Loucy (cell line): Measurements from ENCODE around the gene ADD1.

Source experiments
- H2AFZ ChIP-seq: fragments of 200-600 bp; sonication (generic); 2 replicates; pipeline ENCODE4 v1.6.0; 2016; ENCODE audit warnings: antibody characterized with exemption, mild to moderate bottlenecking, low read length, moderate library complexity
- H3F3A ChIP-seq: fragments of 200-600 bp; 2 replicates; pipeline ENCODE4 v1.6.0; 2016; ENCODE audit warnings: antibody characterized with exemption, low read depth, mild to moderate bottlenecking
- H3K27me3 ChIP-seq: fragments of 200-600 bp; sonication (generic); 2 replicates; pipeline ENCODE4 v1.6.1; 2014; ENCODE audit warnings: low read length, mild to moderate bottlenecking; ENCODE audit not compliant: insufficient read depth, poor library complexity, severe bottlenecking
- H3K36me3 ChIP-seq: fragments of 200-600 bp; sonication (generic); 2 replicates; pipeline ENCODE4 v1.6.1; 2016; ENCODE audit warnings: low read length; ENCODE audit not compliant: insufficient read depth
- H3K4me1 ChIP-seq: fragments of 200-600 bp; sonication (generic); 2 replicates; pipeline ENCODE4 v1.5.1; 2014; ENCODE audit warnings: low read length, mild to moderate bottlenecking; ENCODE audit not compliant: insufficient read depth, poor library complexity, severe bottlenecking
- H3K4me2 ChIP-seq: fragments of 200-600 bp; sonication (generic); 2 replicates; pipeline ENCODE4 v1.6.0; 2014; ENCODE audit warnings: antibody characterized with exemption, low read length, low read depth, mild to moderate bottlenecking; ENCODE audit not compliant: poor library complexity, severe bottlenecking
- H3K4me3 ChIP-seq: fragments of 200-600 bp; sonication (generic); 2 replicates; pipeline ENCODE4 v1.5.1; 2014; ENCODE audit warnings: low read length, mild to moderate bottlenecking, mixed read lengths; ENCODE audit not compliant: poor library complexity, severe bottlenecking
- H3K79me2 ChIP-seq: fragments of 200-600 bp; sonication (generic); 2 replicates; pipeline ENCODE4 v1.6.1; 2014; ENCODE audit warnings: low read length; ENCODE audit not compliant: insufficient read depth
- H3K9ac ChIP-seq: fragments of 200-600 bp; sonication (generic); 2 replicates; pipeline ENCODE4 v1.6.0; 2014; ENCODE audit warnings: mild to moderate bottlenecking, low read depth, low read length, moderate library complexity; ENCODE audit not compliant: poor library complexity, severe bottlenecking
- H3K9me2 ChIP-seq: fragments of 200-600 bp; sonication (generic); replicated peaks from 2 replicates; pipeline ENCODE4 v1.6.1; 2016; ENCODE audit warnings: low read depth, low read length, mixed read lengths
- H3K9me3 ChIP-seq: fragments of 200-600 bp; sonication (generic); 2 replicates; pipeline ENCODE4 v1.6.1; 2014; ENCODE audit warnings: mild to moderate bottlenecking, antibody characterized with exemption, low read length, low read depth; ENCODE audit not compliant: insufficient read depth
- H4K20me1 ChIP-seq: fragments of 200-600 bp; sonication (generic); 2 replicates; pipeline ENCODE4 v1.6.0; 2014; ENCODE audit warnings: antibody characterized with exemption, low read length, mild to moderate bottlenecking; ENCODE audit not compliant: insufficient read depth, poor library complexity, severe bottlenecking
- EZH2phosphoT487 ChIP-seq: fragments of 200-600 bp; IDR thresholded peaks from 2 replicates; pipeline ENCODE4 v1.6.1; 2018; ENCODE audit warnings: antibody characterized with exemption, mild to moderate bottlenecking, moderate library complexity, borderline replicate concordance
- TF ChIP-seq, protein P1 (sequence below): fragments of 200-600 bp; sonication (generic); conservative IDR thresholded peaks from 2 replicates; pipeline ENCODE4 v1.5.1; 2014; ENCODE audit warnings: mild to moderate bottlenecking, antibody characterized with exemption, low read length

ADD1 gene

DNA sequence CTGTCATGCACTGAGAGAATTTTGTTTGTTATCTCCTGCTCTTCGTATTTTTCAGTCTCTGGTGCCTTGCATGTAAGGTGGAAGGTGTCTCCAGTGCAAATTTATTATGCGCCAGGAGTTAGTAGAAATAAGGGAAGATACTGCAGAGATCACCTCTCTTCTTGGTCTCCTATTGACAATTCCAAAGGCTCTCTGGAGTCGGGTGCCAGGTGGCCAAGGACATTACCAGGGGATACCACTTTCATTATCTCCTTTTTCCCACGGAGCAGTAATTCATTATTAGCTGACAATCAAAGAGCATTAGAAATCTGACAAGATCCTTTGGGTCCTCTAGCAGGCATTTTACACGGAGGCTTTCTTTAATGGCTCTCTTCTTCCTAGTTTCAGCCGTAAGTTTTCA, 26.0 kb downstream of the ADD1 start:
- H3K4me2 ChIP-seq, result no peak overlapping the region
- no peaks in the 10 kb centered on the region for H3F3A ChIP-seq
- no peaks in the 10 kb centered on the region for H3K27me3 ChIP-seq
- H3K4me1 ChIP-seq, result peaks cover 39% of the 10 kb centered on the region
- no peak overlapping the region for H3K9ac ChIP-seq
- peaks cover 97% of the 10 kb centered on the region for H3K79me2 ChIP-seq
- peaks cover 50% of the 10 kb centered on the region for H4K20me1 ChIP-seq
- H2AFZ ChIP-seq, result no peak overlapping the region
- H3K4me3 ChIP-seq, result no peak overlapping the region
- no peaks in the 10 kb centered on the region for H3K9me3 ChIP-seq
- H3K9me2 ChIP-seq, result no peaks in the 10 kb centered on the region
- no peaks in the 10 kb centered on the region for H3K36me3 ChIP-seq
- no peak for TF ChIP-seq EZH2phosphoT487
- TF ChIP-seq, protein P1, sequence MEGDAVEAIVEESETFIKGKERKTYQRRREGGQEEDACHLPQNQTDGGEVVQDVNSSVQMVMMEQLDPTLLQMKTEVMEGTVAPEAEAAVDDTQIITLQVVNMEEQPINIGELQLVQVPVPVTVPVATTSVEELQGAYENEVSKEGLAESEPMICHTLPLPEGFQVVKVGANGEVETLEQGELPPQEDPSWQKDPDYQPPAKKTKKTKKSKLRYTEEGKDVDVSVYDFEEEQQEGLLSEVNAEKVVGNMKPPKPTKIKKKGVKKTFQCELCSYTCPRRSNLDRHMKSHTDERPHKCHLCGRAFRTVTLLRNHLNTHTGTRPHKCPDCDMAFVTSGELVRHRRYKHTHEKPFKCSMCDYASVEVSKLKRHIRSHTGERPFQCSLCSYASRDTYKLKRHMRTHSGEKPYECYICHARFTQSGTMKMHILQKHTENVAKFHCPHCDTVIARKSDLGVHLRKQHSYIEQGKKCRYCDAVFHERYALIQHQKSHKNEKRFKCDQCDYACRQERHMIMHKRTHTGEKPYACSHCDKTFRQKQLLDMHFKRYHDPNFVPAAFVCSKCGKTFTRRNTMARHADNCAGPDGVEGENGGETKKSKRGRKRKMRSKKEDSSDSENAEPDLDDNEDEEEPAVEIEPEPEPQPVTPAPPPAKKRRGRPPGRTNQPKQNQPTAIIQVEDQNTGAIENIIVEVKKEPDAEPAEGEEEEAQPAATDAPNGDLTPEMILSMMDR, result no peak

DNA sequence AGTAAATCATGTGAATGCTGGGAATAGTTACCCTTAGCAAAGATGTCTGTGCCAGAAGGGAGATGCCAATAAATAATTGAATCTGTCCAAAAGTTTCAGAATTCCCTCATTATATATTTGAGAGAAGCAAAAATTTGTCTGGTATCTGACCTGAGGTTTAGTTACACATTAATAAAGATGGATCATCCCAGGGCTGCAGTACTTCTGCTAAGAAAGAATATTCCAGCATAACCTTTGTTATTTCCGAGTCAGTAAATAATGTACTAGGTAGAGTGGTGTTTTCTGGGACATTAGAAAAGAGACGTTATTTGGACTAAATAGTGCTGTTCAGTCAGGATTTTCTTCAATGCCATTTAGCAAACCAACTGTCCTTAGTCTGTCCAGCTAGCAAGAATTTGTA, 26.4 kb downstream of the ADD1 start:
- Histone ChIP-seq H3K4me2 (no peak overlapping the region), H2AFZ (no peak overlapping the region), H4K20me1 (peaks cover 49% of the 10 kb centered on the region), H3K36me3 (no peaks in the 10 kb centered on the region), H3K4me1 (peaks cover 37% of the 10 kb centered on the region), H3F3A (no peaks in the 10 kb centered on the region), H3K9ac (no peak overlapping the region), H3K4me3 (no peak overlapping the region), H3K9me3 (no peaks in the 10 kb centered on the region), H3K79me2 (peaks cover 97% of the 10 kb centered on the region), H3K9me2 (no peaks in the 10 kb centered on the region), H3K27me3 (no peaks in the 10 kb centered on the region)
- no peak for TF ChIP-seq EZH2phosphoT487
- TF ChIP-seq, protein P1, result no peak

DNA sequence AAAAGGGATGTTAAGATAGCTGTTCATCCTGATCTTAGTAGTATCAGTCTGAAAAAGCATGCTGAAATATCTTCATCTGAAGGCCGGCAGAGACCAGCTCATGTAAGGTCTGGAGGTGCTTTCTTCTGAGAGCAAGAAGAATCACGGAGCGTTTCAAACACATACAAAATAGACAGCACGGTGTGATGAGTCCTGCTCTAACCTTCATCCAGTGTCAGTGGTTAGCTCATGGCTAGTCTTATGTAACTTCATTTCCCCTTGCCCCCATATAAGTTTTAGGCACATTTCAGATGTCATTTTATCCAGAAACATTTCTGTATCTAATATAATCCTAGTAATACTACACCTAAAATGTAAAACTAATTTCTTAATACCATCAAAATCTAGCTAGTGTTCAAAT, 27.8 kb downstream of the ADD1 start:
- H3K9me2 ChIP-seq, result no peaks in the 10 kb centered on the region
- H3K9ac ChIP-seq, result peak overlapping the region; percentile 13
- H3K4me2 ChIP-seq, result peak overlapping the region; percentile 42
- H2AFZ ChIP-seq, result no peak overlapping the region
- H3K4me1 ChIP-seq, result peaks cover 37% of the 10 kb centered on the region
- H3K36me3 ChIP-seq, result peaks cover 9% of the 10 kb centered on the region; the same call in 1 of the 2 replicates
- H3K4me3 ChIP-seq, result peak overlapping the region; percentile 7
- H4K20me1 ChIP-seq, result peaks cover 41% of the 10 kb centered on the region
- no peaks in the 10 kb centered on the region for H3K27me3 ChIP-seq
- TF ChIP-seq EZH2phosphoT487, result no peak
- TF ChIP-seq, protein P1, result no peak
- H3F3A ChIP-seq, result no peaks in the 10 kb centered on the region
- peaks cover 96% of the 10 kb centered on the region for H3K79me2 ChIP-seq
- H3K9me3 ChIP-seq, result no peaks in the 10 kb centered on the region
